RWPE2 (cell line): Measurements from ENCODE around the gene HOMER1.

Experiments used
- ATAC-seq: fragments of 200-7000 bp; cut with Tn5 transposase; 3 replicates; pipeline ENCODE4 v1.9.1; 2021; ENCODE audit warnings: low read depth
- DNase-seq: peaks from one replicate; pipeline ENCODE4 v3.0.0-alpha.2; 2020; ENCODE audit warnings: low spot score
- H3K27ac ChIP-seq: fragments of 450-650 bp; 2 replicates; pipeline ENCODE4 v1.5.1; 2017; ENCODE audit warnings: mild to moderate bottlenecking; ENCODE audit not compliant: poor library complexity, severe bottlenecking
- H3K27me3 ChIP-seq: fragments of 250-450 bp; sonication (Bioruptor Pico); 2 replicates; pipeline ENCODE4 v1.5.1; 2021; ENCODE audit warnings: mild to moderate bottlenecking, moderate library complexity; ENCODE audit not compliant: insufficient read depth, poor library complexity, severe bottlenecking
- H3K36me3 ChIP-seq: fragments of 250-450 bp; sonication (Bioruptor Pico); 2 replicates; pipeline ENCODE4 v1.5.1; 2020; ENCODE audit warnings: low read depth, mild to moderate bottlenecking, moderate library complexity
- H3K4me1 ChIP-seq: fragments of 250-450 bp; sonication (Bioruptor Pico); 2 replicates; pipeline ENCODE4 v1.5.1; 2021; ENCODE audit warnings: mild to moderate bottlenecking, moderate library complexity; ENCODE audit not compliant: insufficient read depth, poor library complexity, severe bottlenecking
- H3K4me3 ChIP-seq: fragments of 250-450 bp; sonication (Bioruptor Pico); 2 replicates; pipeline ENCODE4 v1.5.1; 2021; ENCODE audit warnings: mild to moderate bottlenecking, moderate library complexity; ENCODE audit not compliant: severe bottlenecking
- H3K9me3 ChIP-seq: fragments of 250-450 bp; sonication (Bioruptor Pico); 2 replicates; pipeline ENCODE4 v1.5.1; 2021; ENCODE audit warnings: mild to moderate bottlenecking, moderate library complexity; ENCODE audit not compliant: severe bottlenecking
- TF ChIP-seq, protein P1 (sequence below): fragments of 450-650 bp; IDR thresholded peaks from one replicate; pipeline ENCODE4 v1.5.1; 2017; ENCODE audit warnings: mild to moderate bottlenecking, moderate library complexity; ENCODE audit not compliant: poor library complexity, severe bottlenecking

Gene HOMER1

DNA sequence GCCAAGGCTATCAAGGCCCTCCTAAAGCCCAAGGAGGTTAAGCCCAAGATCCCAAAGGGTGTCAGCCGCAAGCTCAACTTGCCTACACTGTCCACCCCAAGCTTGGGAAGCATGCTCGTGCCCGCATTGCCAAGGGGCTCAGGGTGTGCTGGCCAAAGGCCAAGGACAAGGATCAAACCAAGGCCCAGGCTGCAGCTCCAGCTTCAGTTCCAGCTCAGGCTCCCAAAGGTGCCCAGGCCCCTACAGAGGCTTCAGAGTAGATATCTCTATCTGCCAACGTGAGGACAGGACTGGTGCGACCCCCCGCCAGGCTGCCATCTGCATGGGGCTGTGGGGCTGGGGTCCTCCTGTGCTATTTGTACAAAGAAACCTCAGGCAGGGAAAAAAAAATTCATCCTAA is 3.3 kb downstream of the HOMER1 start:
- Histone ChIP-seq H3K4me1 (peaks cover 26% of the 10 kb centered on the region), H3K9me3 (no peaks in the 10 kb centered on the region), H3K27ac (no peak overlapping the region), H3K27me3 (no peaks in the 10 kb centered on the region), H3K4me3 (no peak overlapping the region), H3K36me3 (0 out of 2 replicates have a peak, but pooled peaks cover under 1% of the 10 kb centered on the region)
- DNase-seq: no peak
- no peak for ATAC-seq
- TF ChIP-seq, protein P1, sequence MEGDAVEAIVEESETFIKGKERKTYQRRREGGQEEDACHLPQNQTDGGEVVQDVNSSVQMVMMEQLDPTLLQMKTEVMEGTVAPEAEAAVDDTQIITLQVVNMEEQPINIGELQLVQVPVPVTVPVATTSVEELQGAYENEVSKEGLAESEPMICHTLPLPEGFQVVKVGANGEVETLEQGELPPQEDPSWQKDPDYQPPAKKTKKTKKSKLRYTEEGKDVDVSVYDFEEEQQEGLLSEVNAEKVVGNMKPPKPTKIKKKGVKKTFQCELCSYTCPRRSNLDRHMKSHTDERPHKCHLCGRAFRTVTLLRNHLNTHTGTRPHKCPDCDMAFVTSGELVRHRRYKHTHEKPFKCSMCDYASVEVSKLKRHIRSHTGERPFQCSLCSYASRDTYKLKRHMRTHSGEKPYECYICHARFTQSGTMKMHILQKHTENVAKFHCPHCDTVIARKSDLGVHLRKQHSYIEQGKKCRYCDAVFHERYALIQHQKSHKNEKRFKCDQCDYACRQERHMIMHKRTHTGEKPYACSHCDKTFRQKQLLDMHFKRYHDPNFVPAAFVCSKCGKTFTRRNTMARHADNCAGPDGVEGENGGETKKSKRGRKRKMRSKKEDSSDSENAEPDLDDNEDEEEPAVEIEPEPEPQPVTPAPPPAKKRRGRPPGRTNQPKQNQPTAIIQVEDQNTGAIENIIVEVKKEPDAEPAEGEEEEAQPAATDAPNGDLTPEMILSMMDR: no peak

DNA sequence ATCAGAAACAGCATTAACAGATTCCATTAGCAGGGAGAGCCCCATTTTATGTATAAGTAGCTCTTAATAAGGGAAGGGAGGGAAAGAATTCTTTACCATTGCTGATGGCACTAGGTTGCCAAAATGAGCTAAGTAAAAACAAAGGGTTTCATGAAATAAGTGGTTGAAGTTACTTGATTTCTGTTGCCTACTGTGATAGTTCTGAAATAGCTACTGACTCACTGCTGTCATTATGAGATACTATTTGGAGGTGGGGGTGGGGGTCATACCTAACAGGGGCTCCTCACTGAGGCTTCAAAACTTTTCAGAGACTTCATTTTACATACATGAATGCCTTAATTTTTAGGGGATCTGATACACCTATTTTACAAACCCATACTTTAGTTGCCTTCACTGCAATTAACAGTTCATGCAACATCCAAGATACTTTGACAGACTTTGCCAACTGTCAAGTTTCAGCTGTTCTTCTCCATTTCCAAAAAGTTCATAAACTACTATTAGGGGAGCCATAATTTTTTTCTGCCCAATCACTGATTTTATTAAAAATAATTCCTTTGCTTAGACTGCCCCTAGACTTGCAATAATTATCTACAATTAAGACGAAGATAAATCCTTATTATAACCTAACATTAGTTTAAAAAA is 4.6 kb downstream of the HOMER1 start:
- Histone ChIP-seq H3K27me3 (no peaks in the 10 kb centered on the region), H3K4me1 (peaks cover 23% of the 10 kb centered on the region), H3K27ac (no peak overlapping the region), H3K4me3 (no peak overlapping the region), H3K9me3 (no peaks in the 10 kb centered on the region), H3K36me3 (0 out of 2 replicates have a peak, but pooled peaks cover 3% of the 10 kb centered on the region)
- TF ChIP-seq, protein P1: no peak
- DNase-seq (no peak), ATAC-seq (no peak)

DNA sequence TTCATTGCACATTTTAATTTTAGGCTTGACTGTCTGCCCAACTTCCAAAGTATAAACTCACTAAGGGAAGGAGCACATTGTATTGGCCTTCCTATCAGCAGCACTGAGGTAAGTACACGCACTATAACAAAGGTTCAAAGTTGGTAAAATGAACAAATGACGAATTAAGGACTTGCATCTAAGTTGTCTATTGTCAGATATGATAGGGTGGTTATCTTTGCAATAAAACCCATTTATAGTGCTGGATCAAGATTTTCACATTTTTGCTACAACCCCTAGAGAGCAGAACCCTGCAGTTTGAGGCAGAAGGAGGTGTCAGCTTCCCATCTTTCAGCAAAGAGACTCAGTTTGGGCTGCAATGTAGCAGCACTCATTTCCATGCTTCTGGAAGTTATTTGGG is 5.1 kb downstream of the HOMER1 start:
- TF ChIP-seq, protein P1: no peak
- Histone ChIP-seq H3K27me3 (no peaks in the 10 kb centered on the region), H3K36me3 (0 out of 2 replicates have a peak, but pooled peaks cover 3% of the 10 kb centered on the region), H3K4me1 (peaks cover 28% of the 10 kb centered on the region), H3K4me3 (no peak overlapping the region), H3K27ac (no peak overlapping the region), H3K9me3 (no peaks in the 10 kb centered on the region)
- ATAC-seq: no peak
- no peak for DNase-seq

DNA sequence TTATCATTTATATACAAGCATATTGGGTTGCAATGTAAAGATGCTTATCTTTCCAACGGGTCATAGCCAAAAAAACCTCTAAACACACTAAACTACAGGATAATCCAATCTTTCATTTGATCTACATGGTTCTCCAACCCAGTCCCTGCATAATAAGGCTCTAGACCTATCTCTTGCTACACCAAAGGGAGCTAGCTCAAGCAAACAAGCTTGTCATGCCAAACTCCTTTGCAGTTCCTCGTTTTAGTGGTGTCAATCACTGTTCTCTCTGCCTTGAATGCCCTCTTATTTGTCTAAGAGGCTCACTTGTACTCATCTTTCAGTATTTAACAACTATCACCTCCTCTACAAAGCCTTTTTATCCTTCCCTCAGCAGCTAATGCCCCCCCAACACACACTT is 5.6 kb downstream of the HOMER1 start:
- no peak overlapping the region for H3K4me3 ChIP-seq
- DNase-seq: no peak

More for the DNA sequence above, 5.6 kb downstream of the HOMER1 start:
- no peaks in the 10 kb centered on the region for H3K9me3 ChIP-seq
- no peaks in the 10 kb centered on the region for H3K27me3 ChIP-seq
- H3K36me3 ChIP-seq: 0 out of 2 replicates have a peak, but pooled peaks cover 3% of the 10 kb centered on the region
- H3K27ac ChIP-seq: no peak overlapping the region
- ATAC-seq: no peak
- H3K4me1 ChIP-seq: peaks cover 29% of the 10 kb centered on the region
- TF ChIP-seq, protein P1: no peak
